Activated CD4-positive, alpha-beta T cell treated with anti-CD3 and anti-CD28 coated beads, Interleukin-2, amount 50 U/mL, for 24 hours (primary cell): ENCODE measurements around the gene SURF1.
"Not testable (repeated sequence)": the region's sequence is repeated elsewhere in the genome, so short reads cannot be mapped to it uniquely, and the experiment has no call there.

Experiments used
- DNase-seq, 2 donors: peaks; one replicate each; pipeline ENCODE4 v3.0.0-alpha.2; 2020; ENCODE audit warnings: low read depth in 1 of 2, low spot score in 1 of 2

Gene SURF1

GRCh38 chr9:133323991-133324703 is 32.1 kb downstream of the SURF1 start:
- DNase-seq: no peak

- no peak for DNase-seq
Measured at GRCh38 chr9:133323211-133323610, 33.1 kb downstream of the SURF1 start.

GRCh38 chr9:133322701-133323100 is 33.6 kb downstream of the SURF1 start:
- DNase-seq: no peak

GRCh38 chr9:133321411-133321935 is 34.8 kb downstream of the SURF1 start:
- no peak for DNase-seq

GRCh38 chr9:133320421-133320881 is 35.8 kb downstream of the SURF1 start:
- DNase-seq: no peak

GRCh38 chr9:133317551-133317950 is 38.7 kb downstream of the SURF1 start:
- not testable (repeated sequence) for DNase-seq

- no peak for DNase-seq
Measured at GRCh38 chr9:133315997-133316396, 40.3 kb downstream of the SURF1 start.

GRCh38 chr9:133309608-133310007 is 46.7 kb downstream of the SURF1 start:
- DNase-seq: no peak

GRCh38 chr9:133307301-133307700 is 49.0 kb downstream of the SURF1 start:
- no peak for DNase-seq

- no peak for DNase-seq
Measured at GRCh38 chr9:133306242-133307204, 49.8 kb downstream of the SURF1 start.

GRCh38 chr9:133305731-133306130 is 50.6 kb downstream of the SURF1 start:
- no peak for DNase-seq

- no peak for DNase-seq
Measured at GRCh38 chr9:133304477-133305377, 51.6 kb downstream of the SURF1 start.

- DNase-seq: no peak
Measured at GRCh38 chr9:133304158-133304470, 52.2 kb downstream of the SURF1 start.

- DNase-seq: no peak
Measured at GRCh38 chr9:133303266-133304157, 52.8 kb downstream of the SURF1 start.
